Stomach (tissue), 9 donors: ENCODE results near the gene EEFSEC. TPM values are rescaled to one million over a fixed set of nuclear protein-coding genes. Genes with fewer than 3 reads are reported as not detected.

Source experiments
- DNase-seq, 2 donors: peaks; one replicate each; pipeline versions ENCODE4 v3.0.0 to v3.0.0-alpha.2; 2013 to 2019
- H3K27ac ChIP-seq, 5 donors: fragments of 200-600 bp in 4 of 5; sonication (generic) in 4 of 5; one replicate each; pipeline ENCODE4 v1.5.1; 2013 to 2019; ENCODE audit warnings: mild to moderate bottlenecking in 1 of 5, moderate library complexity in 1 of 5
- H3K27me3 ChIP-seq, 3 donors: fragments of 200-600 bp; sonication (generic); one replicate each; pipeline ENCODE4 v1.5.1; 2017 to 2019; ENCODE audit warnings: mixed run types in 1 of 3
- H3K36me3 ChIP-seq, 4 donors: fragments of 200-600 bp; sonication (generic); 1 replicate in 3 of 4; 2 replicates in 1 of 4; pipeline ENCODE4 v1.5.1; 2016 to 2019
- H3K4me1 ChIP-seq, 4 donors: fragments of 200-600 bp; sonication (generic); one replicate each; pipeline ENCODE4 v1.5.1; 2016 to 2019
- H3K4me3 ChIP-seq, 4 donors: fragments of 200-600 bp; sonication (generic) in 3 of 4; one replicate each; pipeline ENCODE4 v1.5.1; 2016 to 2019; ENCODE audit warnings: mild to moderate bottlenecking in 1 of 4
- H3K9me3 ChIP-seq, 4 donors: fragments of 200-600 bp; sonication (generic); one replicate each; pipeline ENCODE4 v1.5.1; 2016 to 2019
- EP300 ChIP-seq: sonication (generic); formaldehyde crosslinking; IDR thresholded peaks from one replicate; pipeline ENCODE4 v1.6.1; 2017; ENCODE audit warnings: antibody characterized with exemption
- POLR2A ChIP-seq, 4 donors: fragments of 450-650 bp; IDR thresholded peaks; one replicate each; pipeline ENCODE4 v1.6.1; 2016; ENCODE audit warnings: antibody characterized with exemption in 4 of 4, control low read depth in 2 of 4, mild to moderate bottlenecking in 1 of 4, moderate library complexity in 1 of 4
- POLR2AphosphoS5 ChIP-seq, 3 donors: sonication (generic); formaldehyde crosslinking; IDR thresholded peaks; one replicate each; pipeline ENCODE4 v1.6.1; 2016; ENCODE audit warnings: antibody characterized with exemption in 3 of 3
- WGBS, 5 donors: extraction: QIAGEN DNeasy Blood & Tissue Kit in 3 of 5; methylation state at CpG; one replicate each; pipeline versions ENCODE4 v1.1.5 to v1.1.7; 2013 to 2018; 5-methylcytosine and 5-hydroxymethylcytosine counted together
- intact Hi-C: fragments of 100-400 bp; cut with DNase I; formaldehyde crosslinking; loops from one replicate; pipeline ENCODE4 v1.15.1; 2023; ENCODE audit warnings: low total_unique reads
- polyA plus RNA-seq, 3 donors: library from polyadenylated mRNA; stranded (reverse); fragments of 200-250 nt; gene quantifications; one replicate each; pipeline ENCODE4 v1.2.3, GENCODE V29; 2013
- total RNA-seq, 5 donors: library from RNA; depleted of rRNA; stranded (reverse); fragments of >200 nt; gene quantifications; one replicate each; pipeline versions ENCODE4 v1.1.0 to v1.2.3, GENCODE V29; 2014 to 2016
- TF ChIP-seq, protein P1 (sequence below), 7 experiments: fragments of 450-650 bp in 4 of 7; fragments of 200-600 bp in 3 of 7; sonication (generic) in 3 of 7; IDR thresholded peaks; one replicate each; pipeline ENCODE4 v1.5.1; 2016 to 2019; ENCODE audit warnings: antibody characterized with exemption in 7 of 7, control low read depth in 2 of 7, mild to moderate bottlenecking in 1 of 7
- donor health status: healthy with polysubstance abuse.
- donor health status: Bipolar disorder and iron deficiency.
- donor health status: healthy.

The EEFSEC gene
- total and polyA plus RNA-seq, 8 donors: 5.0 to 39.1 (median 13.2) TPM

- H3K4me1 ChIP-seq: peaks cover 13 to 25% (median 21%) of the 10 kb centered on the region in 4 donors
- H3K4me3 ChIP-seq: no peak overlapping the region
- 50 to 79% (median 58%) methylated on average over 2 of the region's 2 CpGs for WGBS, 5 donors
- H3K9me3 ChIP-seq: no peaks in the 10 kb centered on the region
- no peaks in the 10 kb centered on the region for H3K36me3 ChIP-seq
- H3K27me3 ChIP-seq: peaks cover 7 to 83% (median 32%) of the 10 kb centered on the region in 3 donors
- DNase-seq: no peak
- intact Hi-C loops: loop anchor here (10.0 kb wide), 1 partner anchor 151 kb away; no protein-coding TSS in a partner anchor
- H3K27ac ChIP-seq: no peak overlapping the region
- TF ChIP-seq EP300 (no peak), POLR2A (IDR thresholded peaks at IDR 0.05) (no peak), POLR2AphosphoS5 (IDR thresholded peaks at IDR 0.05) (no peak)
- TF ChIP-seq, protein P1, sequence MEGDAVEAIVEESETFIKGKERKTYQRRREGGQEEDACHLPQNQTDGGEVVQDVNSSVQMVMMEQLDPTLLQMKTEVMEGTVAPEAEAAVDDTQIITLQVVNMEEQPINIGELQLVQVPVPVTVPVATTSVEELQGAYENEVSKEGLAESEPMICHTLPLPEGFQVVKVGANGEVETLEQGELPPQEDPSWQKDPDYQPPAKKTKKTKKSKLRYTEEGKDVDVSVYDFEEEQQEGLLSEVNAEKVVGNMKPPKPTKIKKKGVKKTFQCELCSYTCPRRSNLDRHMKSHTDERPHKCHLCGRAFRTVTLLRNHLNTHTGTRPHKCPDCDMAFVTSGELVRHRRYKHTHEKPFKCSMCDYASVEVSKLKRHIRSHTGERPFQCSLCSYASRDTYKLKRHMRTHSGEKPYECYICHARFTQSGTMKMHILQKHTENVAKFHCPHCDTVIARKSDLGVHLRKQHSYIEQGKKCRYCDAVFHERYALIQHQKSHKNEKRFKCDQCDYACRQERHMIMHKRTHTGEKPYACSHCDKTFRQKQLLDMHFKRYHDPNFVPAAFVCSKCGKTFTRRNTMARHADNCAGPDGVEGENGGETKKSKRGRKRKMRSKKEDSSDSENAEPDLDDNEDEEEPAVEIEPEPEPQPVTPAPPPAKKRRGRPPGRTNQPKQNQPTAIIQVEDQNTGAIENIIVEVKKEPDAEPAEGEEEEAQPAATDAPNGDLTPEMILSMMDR (IDR thresholded peaks at IDR 0.05): no peak
These were observed 280.5 kb downstream of the EEFSEC start for GRCh38 chr3:128433837-128434165.

GRCh38 chr3:128434524-128434923 is 281.2 kb downstream of the EEFSEC start:
- TF ChIP-seq POLR2AphosphoS5 (IDR thresholded peaks at IDR 0.05) (no peak), POLR2A (IDR thresholded peaks at IDR 0.05) (no peak), EP300 (no peak)
- TF ChIP-seq, protein P1 (IDR thresholded peaks at IDR 0.05): no peak
- H3K4me3 ChIP-seq: no peak overlapping the region
- peaks cover 13 to 25% (median 21%) of the 10 kb centered on the region in 4 donors for H3K4me1 ChIP-seq
- H3K9me3 ChIP-seq: no peaks in the 10 kb centered on the region
- DNase-seq: no peak
- intact Hi-C loops: loop anchor here (10.0 kb wide), 1 partner anchor 150 kb away; no protein-coding TSS in a partner anchor
- no peaks in the 10 kb centered on the region for H3K36me3 ChIP-seq
- H3K27ac ChIP-seq: no peak overlapping the region
- 77 to 93% (median 89%) methylated on average over 2 of the region's 2 CpGs for WGBS, 5 donors
- H3K27me3 ChIP-seq: peaks cover 7 to 83% (median 31%) of the 10 kb centered on the region in 3 donors

- DNase-seq: peak; percentile 75 to 76
- H3K27me3 ChIP-seq: peaks cover 7 to 79% (median 31%) of the 10 kb centered on the region in 3 donors
- no peak overlapping the region for H3K27ac ChIP-seq
- peaks cover 13 to 25% (median 21%) of the 10 kb centered on the region in 4 donors for H3K4me1 ChIP-seq
- TF ChIP-seq POLR2A (IDR thresholded peaks at IDR 0.05) (no peak), EP300 (no peak), POLR2AphosphoS5 (IDR thresholded peaks at IDR 0.05) (no peak)
- TF ChIP-seq, protein P1 (IDR thresholded peaks at IDR 0.05): no peak
- WGBS, 5 donors: 43 to 67% (median 54%) methylated on average over 4 to 6 of the region's 6 CpGs
- intact Hi-C loops: loop anchor here (10.0 kb wide), 1 partner anchor 150 kb away; no protein-coding TSS in a partner anchor
- no peak overlapping the region for H3K4me3 ChIP-seq
- no peaks in the 10 kb centered on the region for H3K36me3 ChIP-seq
- no peaks in the 10 kb centered on the region for H3K9me3 ChIP-seq
These were observed 281.8 kb downstream of the EEFSEC start for GRCh38 chr3:128435058-128435457.

DNA sequence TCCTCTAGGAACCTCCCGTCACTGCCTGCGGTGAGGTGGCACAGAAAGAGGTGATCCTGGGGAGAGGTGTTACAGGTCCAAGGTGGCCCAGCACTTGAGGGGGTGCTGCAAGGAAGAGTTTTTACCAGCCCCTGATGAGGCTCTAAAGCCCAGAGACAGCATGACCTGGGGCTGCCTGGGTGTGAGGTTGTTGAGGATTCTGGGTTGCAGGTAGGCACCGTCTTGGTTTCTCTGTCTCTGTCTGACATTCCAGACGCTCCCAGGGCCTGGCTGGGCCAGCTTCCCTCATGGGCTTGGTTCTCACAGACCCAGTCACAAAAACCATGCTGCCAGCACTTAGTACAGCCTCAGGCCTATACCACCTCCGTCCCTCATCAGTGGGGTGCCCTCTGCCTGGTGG is 282.3 kb downstream of the EEFSEC start:
- intact Hi-C loops: loop anchor here (10.0 kb wide), 1 partner anchor 149 kb away; no protein-coding TSS in a partner anchor
- H3K9me3 ChIP-seq: no peaks in the 10 kb centered on the region
- TF ChIP-seq EP300 (no peak), POLR2AphosphoS5 (IDR thresholded peaks at IDR 0.05) (no peak), POLR2A (IDR thresholded peaks at IDR 0.05) (no peak)
- TF ChIP-seq, protein P1 (IDR thresholded peaks at IDR 0.05): no peak
- no peak overlapping the region for H3K4me3 ChIP-seq
- no peak overlapping the region for H3K27ac ChIP-seq
- peaks cover 13 to 25% (median 21%) of the 10 kb centered on the region in 4 donors for H3K4me1 ChIP-seq
- WGBS, 5 donors: 68 to 90% (median 73%) methylated on average over 4 to 5 of the region's 5 CpGs
- no peak for DNase-seq
- no peaks in the 10 kb centered on the region for H3K36me3 ChIP-seq
- H3K27me3 ChIP-seq: peaks cover 7 to 74% (median 31%) of the 10 kb centered on the region in 3 donors
